ENCODE data around the gene C5AR1. TPM values are rescaled to one million over a fixed set of nuclear protein-coding genes. Genes with fewer than 3 reads are reported as not detected.

The C5AR1 gene
- polyA plus RNA-seq, 3 donors, result 143 to 1,132 (median 320) TPM

GRCh38 chr19:47269596-47269995, 40.1 kb upstream of the C5AR1 start:
- no peak for TF ChIP-seq CTCF (IDR thresholded peaks at IDR 0.05)
- Histone ChIP-seq H3K36me3 (replicated peaks in 1 of 2; ENCODE audit: control insufficient read depth in 1 of 2, insufficient read depth in 2 of 2, low read length in 2 of 2) (peaks cover 55 to 61% of the 10 kb centered on the region in 2 donors), H3K27ac (ENCODE audit: low read depth in 1 of 2, low read length in 2 of 2) (no peak overlapping the region), H3K9me3 (replicated peaks in 1 of 2; ENCODE audit: control insufficient read depth in 1 of 2, insufficient read depth in 1 of 2, low read length in 2 of 2) (no peaks in the 10 kb centered on the region), H3K9ac (ENCODE audit: insufficient read depth, low read length, poor library complexity, severe bottlenecking) (no peak overlapping the region), H3K27me3 (ENCODE audit: control insufficient read depth in 2 of 2, insufficient read depth in 2 of 2, low read length in 2 of 2) (no peaks in the 10 kb centered on the region), H3K79me2 (ENCODE audit: insufficient read depth, low read length) (no peaks in the 10 kb centered on the region), H3K4me2 (replicated peaks; ENCODE audit: extremely low read depth, low read length, poor library complexity, severe bottlenecking) (no peak overlapping the region), H3K4me3 (replicated peaks in 1 of 3; ENCODE audit: low read depth in 2 of 3, low read length in 3 of 3) (no peak overlapping the region), H2AFZ (ENCODE audit: insufficient read depth, low read depth, low read length, poor library complexity, severe bottlenecking) (no peak overlapping the region), H3K4me1 (ENCODE audit: control insufficient read depth in 1 of 2, insufficient read depth in 2 of 2, low read length in 2 of 2) (peaks cover 8 to 24% of the 10 kb centered on the region in 2 donors), H4K20me1 (ENCODE audit: insufficient read depth, low read length) (peaks cover 4% of the 10 kb centered on the region)
- H3K4me1 Mint-ChIP-seq, result peaks cover 16% of the 10 kb centered on the region
- 100% methylated on average over 3 of the region's 7 CpGs for whole genome bisulfite sequencing (ENCODE audit: insufficient coverage)
- peak overlapping the region in 1 of 7 donors; percentile 21 for H3K27ac Mint-ChIP-seq
- H3K36me3 Mint-ChIP-seq, result peaks cover 53 to 71% of the 10 kb centered on the region in 2 donors
- intact Hi-C loops (cut with micrococcal nuclease), result no loop called here
- H3K9me3 Mint-ChIP-seq, result no peaks in the 10 kb centered on the region
- no peaks in the 10 kb centered on the region for H3K27me3 Mint-ChIP-seq (ENCODE audit: low read depth in 3 of 3)
- no peak overlapping the region for H3K4me3 Mint-ChIP-seq
- no peak for DNase-seq

- Mint-ChIP-seq H3K27ac (peak overlapping the region in 1 of 7 donors; percentile 9), H3K9me3 (no peaks in the 10 kb centered on the region), H3K4me1 (peaks cover 19% of the 10 kb centered on the region), H3K4me3 (no peak overlapping the region), H3K27me3 (ENCODE audit: low read depth in 3 of 3) (peaks cover 0 to 4% (median 0%) of the 10 kb centered on the region in 3 donors), H3K36me3 (peaks cover 50 to 65% of the 10 kb centered on the region in 2 donors)
- H3K4me3 ChIP-seq (replicated peaks in 1 of 3; ENCODE audit: low read depth in 2 of 3, low read length in 3 of 3), result no peak overlapping the region
- H3K9ac ChIP-seq (ENCODE audit: insufficient read depth, low read length, poor library complexity, severe bottlenecking), result no peak overlapping the region
- peaks cover 3% of the 10 kb centered on the region for H3K79me2 ChIP-seq (ENCODE audit: insufficient read depth, low read length)
- peaks cover 48 to 53% of the 10 kb centered on the region in 2 donors for H3K36me3 ChIP-seq (replicated peaks in 1 of 2; ENCODE audit: control insufficient read depth in 1 of 2, insufficient read depth in 2 of 2, low read length in 2 of 2)
- H3K27ac ChIP-seq (ENCODE audit: low read depth in 1 of 2, low read length in 2 of 2), result no peak overlapping the region
- H3K27me3 ChIP-seq (ENCODE audit: control insufficient read depth in 2 of 2, insufficient read depth in 2 of 2, low read length in 2 of 2), result peaks cover 0 to under 1% of the 10 kb centered on the region in 2 donors
- intact Hi-C loops (cut with micrococcal nuclease), result loop anchor here (5.0 to 10.0 kb wide), 5 partner anchors 212 to 474 kb away; partner anchors contain the start of genes KPTN (in 1 of the 2), NAPA (in 1 of the 2) and NOP53 (in 1 of the 2)
- peaks cover 12 to 29% of the 10 kb centered on the region in 2 donors for H3K4me1 ChIP-seq (ENCODE audit: control insufficient read depth in 1 of 2, insufficient read depth in 2 of 2, low read length in 2 of 2)
- H4K20me1 ChIP-seq (ENCODE audit: insufficient read depth, low read length), result peaks cover 9% of the 10 kb centered on the region
- no peak for TF ChIP-seq CTCF (IDR thresholded peaks at IDR 0.05)
- H2AFZ ChIP-seq (ENCODE audit: insufficient read depth, low read depth, low read length, poor library complexity, severe bottlenecking), result no peak overlapping the region
- 100% methylated on average over 4 of the region's 10 CpGs for WGBS (ENCODE audit: insufficient coverage)
- H3K9me3 ChIP-seq (replicated peaks in 1 of 2; ENCODE audit: control insufficient read depth in 1 of 2, insufficient read depth in 1 of 2, low read length in 2 of 2), result no peaks in the 10 kb centered on the region
- no peak for DNase-seq
- H3K4me2 ChIP-seq (replicated peaks; ENCODE audit: extremely low read depth, low read length, poor library complexity, severe bottlenecking), result no peak overlapping the region
Observed at GRCh38 chr19:47270408-47270807, 39.3 kb upstream of the C5AR1 start.
